ENCODE measurements around the gene LYVE1. TPM values are rescaled to one million over a fixed set of nuclear protein-coding genes. Genes with fewer than 3 reads are reported as not detected.

LYVE1 gene
- total RNA-seq, 1 experiment from 2014 or later: not detected

DNA sequence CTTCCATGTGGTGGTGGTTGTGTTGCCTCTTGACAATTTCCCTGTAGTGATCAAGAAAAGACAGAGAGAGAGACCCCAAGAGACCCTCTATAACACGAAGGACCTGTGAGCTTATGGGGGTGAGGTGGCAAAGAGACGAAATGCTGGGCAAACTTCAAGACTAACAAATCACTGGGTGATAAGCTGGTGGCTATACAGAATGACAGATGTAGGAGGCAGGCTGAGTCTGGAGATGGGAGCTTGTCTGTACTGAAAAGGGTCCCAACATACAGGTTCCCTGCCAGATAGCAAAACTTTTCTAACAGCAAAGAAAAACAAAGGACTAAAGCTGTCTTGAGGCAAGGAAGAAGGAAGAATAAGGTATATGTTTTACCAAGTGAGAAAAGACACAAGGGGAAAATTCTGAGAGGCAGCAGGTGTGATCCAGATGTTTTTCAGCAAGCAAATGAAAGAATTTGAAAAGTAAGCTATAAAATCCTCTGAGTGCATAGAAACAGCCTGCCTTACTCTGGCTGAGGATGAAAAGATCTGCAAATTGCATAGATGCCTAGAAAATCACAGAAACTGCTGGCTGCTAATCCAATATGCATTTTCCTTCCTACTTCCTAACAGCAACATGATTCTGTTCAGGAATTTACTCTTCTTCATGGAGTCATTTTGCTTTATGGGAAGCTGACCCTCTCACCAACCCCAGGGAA lies 21.9 kb upstream of the LYVE1 start:
- BruUV-seq (replicated peaks): no TSS peak
- CTCF ChIA-PET: interaction anchor here (0.6 kb wide), 1 partner anchor 53 kb away, joined by 4 read pairs; no protein-coding TSS in a partner anchor
- H3K36me3 ChIP-seq (ENCODE audit: low read depth): no peaks in the 10 kb centered on the region
- POLR2A ChIA-PET (ENCODE audit: unreplicated experiment): no interaction called here
- no peaks in the 10 kb centered on the region for H3K27me3 ChIP-seq (ENCODE audit: insufficient read depth, low read depth)
- no peaks in the 10 kb centered on the region for H3K79me2 ChIP-seq (ENCODE audit: low read depth)
- H3K4me3 ChIP-seq: no peak overlapping the region
- no peaks in the 10 kb centered on the region for H4K20me1 ChIP-seq (ENCODE audit: insufficient read depth)
- intact Hi-C loops (cut with micrococcal nuclease; ENCODE audit: unreplicated experiment): loop anchor here (5.0 kb wide), 2 partner anchors 63 to 67 kb away; no protein-coding TSS in a partner anchor
- no peak overlapping the region for H3K4me2 ChIP-seq
- H3F3A ChIP-seq (ENCODE audit: insufficient read depth, low read depth): peaks cover 25% of the 10 kb centered on the region; the same call in 1 of the 2 replicates
- no peak overlapping the region for H2AFZ ChIP-seq
- DNase-seq: no peak
- no peaks in the 10 kb centered on the region for H3K9me2 ChIP-seq (ENCODE audit: insufficient read depth)
- peak overlapping the region; percentile 93; the same call in 1 of the 2 replicates for H3K27ac ChIP-seq
- H3K4me1 ChIP-seq (replicated peaks; ENCODE audit: insufficient read depth): peaks cover 74% of the 10 kb centered on the region
- TF ChIP-seq CTCF (conservative IDR thresholded peaks at IDR 0.05) (no peak), EZH2 (IDR thresholded peaks at IDR 0.05; ENCODE audit: low read depth) (no peak)
- H3K9me3 ChIP-seq (ENCODE audit: insufficient read depth, low read depth): no peaks in the 10 kb centered on the region

- ChIA-PET CTCF (interaction anchor here (1.0 kb wide), 1 partner anchor 76 kb away, joined by 3 read pairs; no protein-coding TSS in a partner anchor), POLR2A (ENCODE audit: unreplicated experiment) (interaction anchor here (0.6 kb wide), 2 partner anchors 121 to 220 kb away, joined by 3 to 9 read pairs; no protein-coding TSS in a partner anchor)
- no peak overlapping the region for H3K4me3 ChIP-seq
- H3K9me3 ChIP-seq (ENCODE audit: insufficient read depth, low read depth): no peaks in the 10 kb centered on the region
- H3K9me2 ChIP-seq (ENCODE audit: insufficient read depth): no peaks in the 10 kb centered on the region
- H3K27me3 ChIP-seq (ENCODE audit: insufficient read depth, low read depth): no peaks in the 10 kb centered on the region
- no peak overlapping the region for H2AFZ ChIP-seq
- intact Hi-C loops (cut with micrococcal nuclease; ENCODE audit: unreplicated experiment): loop anchor here (2.0 kb wide), 1 partner anchor 48 kb away; the partner anchor contains the start of gene RNF141
- H3F3A ChIP-seq (ENCODE audit: insufficient read depth, low read depth): peaks cover 25% of the 10 kb centered on the region; the same call in 1 of the 2 replicates
- H4K20me1 ChIP-seq (ENCODE audit: insufficient read depth): no peaks in the 10 kb centered on the region
- no peak overlapping the region; the same call in 1 of the 2 replicates for H3K4me2 ChIP-seq
- H3K79me2 ChIP-seq (ENCODE audit: low read depth): no peaks in the 10 kb centered on the region
- no peaks in the 10 kb centered on the region for H3K36me3 ChIP-seq (ENCODE audit: low read depth)
- TF ChIP-seq EZH2 (IDR thresholded peaks at IDR 0.05; ENCODE audit: low read depth) (no peak), CTCF (conservative IDR thresholded peaks at IDR 0.05) (no peak)
- peak overlapping the region; percentile 74 for H3K27ac ChIP-seq
- DNase-seq: peak in 1 of 2 experiments; percentile 84
- no TSS peak for BruUV-seq (replicated peaks)
- H3K4me1 ChIP-seq (replicated peaks; ENCODE audit: insufficient read depth): peaks cover 63% of the 10 kb centered on the region
Observed at GRCh38 chr11:10588904-10589303, 20.4 kb upstream of the LYVE1 start.

DNA sequence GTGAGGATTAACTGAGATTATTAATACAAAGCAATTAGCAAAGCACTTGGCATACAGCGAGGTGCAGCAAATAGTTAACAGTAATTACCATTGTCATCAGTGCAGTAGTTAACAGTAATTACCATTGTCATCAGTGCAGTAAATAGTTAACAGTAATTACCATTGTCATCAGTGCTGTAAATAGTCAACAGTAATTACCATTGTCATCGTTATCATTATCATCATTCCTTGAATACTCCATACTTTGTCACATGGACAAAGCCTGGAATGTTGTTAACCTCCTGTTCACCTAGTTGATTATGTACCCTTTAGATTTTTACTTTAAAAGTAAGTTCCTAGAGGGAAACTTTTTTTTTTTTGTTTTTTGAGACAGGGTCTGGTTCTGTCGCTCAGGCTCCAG lies 19.5 kb upstream of the LYVE1 start:
- Histone ChIP-seq H3F3A (ENCODE audit: insufficient read depth, low read depth) (peaks cover 25% of the 10 kb centered on the region; the same call in 1 of the 2 replicates), H3K27ac (peak overlapping the region; percentile 74), H3K27me3 (ENCODE audit: insufficient read depth, low read depth) (no peaks in the 10 kb centered on the region), H3K9me2 (ENCODE audit: insufficient read depth) (no peaks in the 10 kb centered on the region), H3K36me3 (ENCODE audit: low read depth) (no peaks in the 10 kb centered on the region), H4K20me1 (ENCODE audit: insufficient read depth) (no peaks in the 10 kb centered on the region), H3K4me2 (no peak overlapping the region), H2AFZ (no peak overlapping the region), H3K79me2 (ENCODE audit: low read depth) (no peaks in the 10 kb centered on the region), H3K9me3 (ENCODE audit: insufficient read depth, low read depth) (no peaks in the 10 kb centered on the region), H3K4me3 (no peak overlapping the region), H3K4me1 (replicated peaks; ENCODE audit: insufficient read depth) (peaks cover 54% of the 10 kb centered on the region)
- ChIA-PET CTCF (interaction anchor here (0.7 kb wide), 1 partner anchor 14 kb away, joined by 3 read pairs; no protein-coding TSS in a partner anchor), POLR2A (ENCODE audit: unreplicated experiment) (no interaction called here)
- DNase-seq: no peak
- BruUV-seq (replicated peaks): no TSS peak
- intact Hi-C loops (cut with micrococcal nuclease; ENCODE audit: unreplicated experiment): loop anchor here (2.0 kb wide), 1 partner anchor 47 kb away; the partner anchor contains the start of gene RNF141
- TF ChIP-seq CTCF (conservative IDR thresholded peaks at IDR 0.05) (no peak), EZH2 (IDR thresholded peaks at IDR 0.05; ENCODE audit: low read depth) (no peak)
